NCI-H2171 (cell line): ENCODE data around the gene ALG9.

Experiments
- DNase-seq: peaks from one replicate; lab custom pipeline; 2025; lab: John Stamatoyannopoulos, UW

Gene ALG9

GRCh38 chr11:111882202-111882601 is 10.8 kb upstream of the ALG9 start:
- DNase-seq, result no peak

GRCh38 chr11:111879637-111879960 is 8.2 kb upstream of the ALG9 start:
- DNase-seq, result no peak

DNA sequence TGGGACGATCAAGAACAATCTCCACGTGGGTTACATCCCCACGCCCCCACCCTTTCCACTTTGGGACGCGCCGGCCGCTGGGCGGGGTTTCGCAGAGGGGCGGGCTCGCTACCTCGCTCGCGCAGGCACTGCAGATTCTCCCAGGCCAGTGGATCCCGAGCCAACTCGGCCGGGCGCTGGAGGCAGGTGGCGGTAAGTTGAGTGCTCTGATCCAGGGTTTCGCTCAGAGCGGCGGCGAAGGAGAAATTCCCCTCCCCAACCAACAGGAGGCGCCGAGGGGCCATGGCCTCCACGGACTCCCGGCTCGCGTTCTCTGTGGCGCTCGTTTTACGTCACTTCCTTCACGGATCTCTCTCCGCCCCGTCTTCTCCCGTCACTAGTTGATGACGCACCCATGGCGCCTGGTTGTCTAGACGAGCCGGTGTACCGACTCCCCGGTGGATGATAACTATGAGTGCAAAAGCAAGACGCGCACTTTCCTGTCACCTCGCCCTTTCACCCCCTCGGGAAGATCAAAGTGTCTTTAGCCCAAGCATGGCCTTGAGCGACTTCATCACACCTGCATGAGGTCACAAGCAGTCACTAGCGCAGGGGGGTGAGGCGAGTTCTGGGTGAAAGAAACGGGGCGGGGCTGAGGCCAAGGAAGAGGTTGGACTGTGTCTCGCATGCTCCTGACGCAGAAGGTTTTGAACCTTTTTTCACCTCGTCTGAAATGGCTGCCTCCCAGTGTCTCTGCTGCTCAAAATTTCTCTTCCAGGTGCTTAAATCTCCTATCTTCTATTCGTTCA is 7.7 kb upstream of the ALG9 start, which contains the start of the genes CFAP68 and FDXACB1:
Gene CFAP68 (plus strand): TSS at position 693 of the 788 bp plus-strand sequence. CDS start 20 bp downstream, at position 713.
Gene FDXACB1 (minus strand): TSS at position 317 of the 788 bp plus-strand sequence. CDS start 33 bp downstream, at position 284.
- peak; percentile 98 for DNase-seq

GRCh38 chr11:111878385-111878848 is 7.0 kb upstream of the ALG9 start:
- DNase-seq, result peak; percentile 22

DNA sequence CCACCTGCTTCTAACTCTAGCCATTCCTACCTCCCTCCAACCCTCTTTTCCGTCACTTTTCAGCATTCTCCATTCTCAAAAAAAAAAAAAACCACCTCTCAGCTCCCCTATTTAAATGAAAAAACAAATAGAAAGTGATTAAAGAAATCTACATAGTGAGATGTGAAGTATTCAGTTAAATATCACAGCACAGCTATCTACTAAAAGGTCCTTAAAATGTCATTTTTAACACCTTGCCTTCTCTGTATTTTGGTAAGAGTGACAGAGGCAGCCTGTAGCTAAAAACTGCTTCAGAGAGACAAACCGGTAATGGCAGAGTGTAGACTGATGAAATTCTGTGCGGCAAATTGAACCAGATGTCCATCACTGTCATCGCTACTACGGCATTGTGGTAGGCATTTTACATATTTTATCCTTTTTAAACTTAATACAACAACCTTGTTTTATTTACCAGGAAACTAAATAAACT is 346 bp upstream of the ALG9 start:
- no peak for DNase-seq

GRCh38 chr11:111870522-111870885 is 877 bp downstream of the ALG9 start:
- no peak for DNase-seq

- no peak for DNase-seq
Measured at GRCh38 chr11:111870113-111870512, 1.3 kb downstream of the ALG9 start.

GRCh38 chr11:111860257-111860656 is 11.1 kb downstream of the ALG9 start:
- no peak for DNase-seq

DNA sequence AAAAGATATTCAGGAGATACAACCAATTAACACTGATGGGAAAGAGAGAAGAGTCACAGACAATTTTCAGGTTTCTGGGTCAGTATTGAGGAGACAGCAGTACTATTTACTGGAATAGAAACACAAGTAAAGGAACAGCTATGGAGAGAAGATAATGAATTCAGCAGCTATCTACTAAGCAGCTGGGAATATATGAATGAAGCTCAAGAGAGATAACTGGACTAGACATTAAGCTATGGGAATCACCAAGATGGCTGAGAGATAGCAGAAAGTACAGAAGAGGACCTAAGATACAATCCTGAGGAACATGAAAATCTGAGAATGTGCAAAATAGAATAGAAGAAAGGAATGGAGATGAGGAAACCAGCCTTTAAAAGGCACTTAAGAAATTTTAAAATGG is 15.9 kb downstream of the ALG9 start:
- no peak for DNase-seq

GRCh38 chr11:111852103-111852502 is 19.3 kb downstream of the ALG9 start:
- DNase-seq, result no peak

DNA sequence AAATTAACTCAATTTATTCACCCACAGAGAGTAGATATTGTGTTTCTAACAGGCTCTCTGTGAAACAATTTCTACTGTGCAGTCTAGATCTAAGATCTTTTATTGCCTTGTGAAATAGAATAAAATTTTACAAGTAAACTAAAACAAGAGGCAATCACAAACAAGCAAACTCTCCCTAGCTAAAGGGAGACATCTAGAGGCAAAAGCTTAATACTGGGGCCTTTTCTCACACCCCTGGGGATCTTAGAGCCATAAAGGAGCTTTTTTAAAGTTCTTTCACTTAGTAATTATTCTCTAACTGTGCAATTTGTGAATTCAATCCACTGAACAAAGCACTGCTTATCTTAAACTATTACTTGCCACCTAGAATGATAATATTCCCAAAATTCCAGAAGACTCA is 19.7 kb downstream of the ALG9 start:
- DNase-seq, result no peak

DNA sequence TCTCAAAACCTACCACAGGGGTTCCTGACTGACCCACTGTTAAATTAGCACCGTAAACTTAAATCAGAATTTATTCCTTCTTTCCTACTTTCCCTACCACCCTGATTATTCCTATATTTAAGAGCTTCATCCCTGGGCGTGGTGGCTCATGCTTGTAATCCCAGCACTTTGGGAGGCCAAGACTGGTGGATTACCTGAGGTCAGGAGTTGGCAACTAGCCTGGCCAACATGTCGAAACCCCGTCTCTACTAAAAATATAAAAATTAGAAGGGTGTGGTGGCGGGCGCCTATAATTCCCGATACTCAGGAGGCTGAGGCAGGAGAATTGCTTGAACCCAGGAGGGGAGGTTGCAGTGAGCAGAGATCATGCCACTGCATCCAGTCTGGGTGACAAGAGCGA is 20.3 kb downstream of the ALG9 start:
- no peak for DNase-seq

DNA sequence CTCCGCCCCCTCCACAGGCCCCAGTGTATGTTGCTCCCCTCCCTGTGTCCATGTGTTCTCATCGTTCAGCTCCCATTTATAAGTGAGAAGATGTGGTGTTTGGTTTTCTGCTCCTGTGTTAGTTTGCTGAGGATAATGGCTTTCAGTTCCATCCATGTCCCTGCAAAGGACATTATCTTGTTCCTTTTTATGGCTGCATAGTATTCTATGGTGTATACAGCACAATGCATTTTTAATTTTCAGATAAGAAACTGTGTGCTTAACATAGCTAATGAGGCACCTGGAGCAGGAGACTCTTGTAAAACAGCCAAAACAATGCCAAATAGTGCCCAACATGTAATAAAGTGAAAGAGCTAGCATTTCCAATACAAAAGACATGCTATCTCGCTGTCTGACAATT is 21.8 kb downstream of the ALG9 start:
- DNase-seq, result no peak

GRCh38 chr11:111846636-111847035 is 24.7 kb downstream of the ALG9 start:
- DNase-seq, result no peak

- DNase-seq, result no peak
Measured at GRCh38 chr11:111846063-111846462, 25.3 kb downstream of the ALG9 start.

GRCh38 chr11:111845276-111846028 is 25.9 kb downstream of the ALG9 start:
- DNase-seq, result no peak

- DNase-seq, result no peak
Measured at GRCh38 chr11:111843661-111844060, 27.7 kb downstream of the ALG9 start.

DNA sequence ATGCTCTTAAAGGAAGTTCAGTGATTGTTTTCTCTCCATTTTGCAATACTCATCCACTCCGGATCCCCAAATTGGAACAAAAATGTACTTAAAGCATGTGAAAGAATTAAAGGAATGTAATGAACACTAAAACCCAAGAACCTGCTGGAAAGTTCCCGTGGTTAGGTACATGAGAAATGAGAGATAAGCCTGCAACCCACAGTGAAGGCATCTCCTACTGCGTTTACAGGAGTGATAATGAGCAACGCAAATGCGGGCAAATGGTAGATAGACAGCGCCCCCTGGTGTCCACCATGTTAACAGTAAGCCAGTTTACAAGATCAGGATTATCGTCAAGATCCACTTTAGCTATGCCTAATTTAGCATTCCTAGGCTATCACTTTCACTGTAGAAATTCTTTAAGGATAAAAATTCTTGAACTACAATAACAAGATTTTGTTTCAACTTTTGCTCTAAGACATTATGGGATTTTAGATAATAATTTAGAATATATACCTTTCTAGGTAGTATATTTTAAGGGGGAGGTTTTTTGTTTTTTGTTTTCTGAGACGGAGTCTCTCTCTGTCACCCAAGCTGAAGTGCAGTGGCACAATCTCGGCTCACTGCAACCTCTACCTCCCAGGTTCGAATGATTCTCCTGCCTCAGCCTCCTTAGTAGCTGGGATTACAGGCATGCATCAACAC is 29.9 kb downstream of the ALG9 start:
- DNase-seq, result peak; percentile 68

DNA sequence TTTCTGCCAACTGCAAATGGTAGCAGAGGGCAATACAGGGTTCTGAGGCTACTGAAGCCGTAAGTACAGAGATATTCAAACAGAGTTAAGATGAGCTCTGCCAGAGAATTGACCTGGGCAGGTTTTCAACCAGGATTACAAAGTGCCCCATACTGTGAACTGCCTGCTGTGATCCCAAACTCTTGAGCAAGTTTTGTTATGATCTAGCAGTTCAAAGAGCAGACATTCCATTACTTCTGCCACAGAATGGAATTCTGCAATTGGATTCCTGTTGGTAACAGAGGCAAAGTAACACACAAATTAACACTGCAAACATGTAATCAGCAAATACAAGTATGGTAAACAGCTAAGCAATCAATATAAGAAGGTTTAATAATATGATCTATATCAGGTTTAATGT is 31.2 kb downstream of the ALG9 start:
- DNase-seq, result no peak

DNA sequence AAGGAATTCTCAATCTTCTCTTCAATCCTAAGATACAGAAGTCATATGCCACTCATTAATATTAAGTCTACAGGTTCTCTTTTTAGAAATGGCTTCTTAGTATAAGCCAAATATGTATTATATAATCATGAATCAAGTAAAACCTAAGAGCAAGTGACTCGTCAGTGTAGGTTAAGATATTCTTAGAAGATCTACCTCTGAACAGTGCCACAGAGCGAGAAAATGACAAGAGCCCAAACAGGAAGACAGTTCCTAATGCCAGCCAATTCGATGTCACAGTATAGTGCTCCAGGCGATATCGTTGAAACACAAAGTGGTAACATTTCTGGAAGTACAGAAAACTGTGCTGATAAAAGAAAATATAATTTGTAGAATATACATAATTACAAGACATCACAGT is 33.3 kb downstream of the ALG9 start:
- no peak for DNase-seq

- DNase-seq, result no peak
Measured at GRCh38 chr11:111837366-111837891, 34.0 kb downstream of the ALG9 start.

- DNase-seq, result no peak
Measured at GRCh38 chr11:111836721-111837120, 34.7 kb downstream of the ALG9 start.
